Effector CD8-positive, alpha-beta T cell (primary cell): ENCODE results near the gene TRAF3IP3.
"Not testable (repeated sequence)": the region's sequence is repeated elsewhere in the genome, so short reads cannot be mapped to it uniquely, and the experiment has no call there.

Experiments used
- DNase-seq: peaks from one replicate; lab custom pipeline; 2025; lab: John Stamatoyannopoulos, UW

Gene TRAF3IP3

GRCh38 chr1:209769171-209769904 is 13.5 kb downstream of the TRAF3IP3 start:
- peak; percentile 36 for DNase-seq

- DNase-seq = no peak
Measured at GRCh38 chr1:209769971-209770370, 14.1 kb downstream of the TRAF3IP3 start.

GRCh38 chr1:209770636-209771415 is 15.0 kb downstream of the TRAF3IP3 start:
- DNase-seq = no peak

- DNase-seq = no peak
Measured at GRCh38 chr1:209772126-209772525, 16.3 kb downstream of the TRAF3IP3 start.

GRCh38 chr1:209774592-209774991 is 18.7 kb downstream of the TRAF3IP3 start:
- DNase-seq = no peak

GRCh38 chr1:209775678-209776077 is 19.8 kb downstream of the TRAF3IP3 start:
- DNase-seq = no peak

- DNase-seq = no peak
Measured at GRCh38 chr1:209777587-209777986, 21.7 kb downstream of the TRAF3IP3 start.

- no peak for DNase-seq
Measured at GRCh38 chr1:209778102-209778501, 22.2 kb downstream of the TRAF3IP3 start.

- no peak for DNase-seq
Measured at GRCh38 chr1:209780268-209780667, 24.4 kb downstream of the TRAF3IP3 start.

GRCh38 chr1:209783386-209783785 is 27.5 kb downstream of the TRAF3IP3 start:
- DNase-seq = no peak

- DNase-seq = peak; percentile 99
Measured at GRCh38 chr1:209784265-209785169, 28.7 kb downstream of the TRAF3IP3 start, which contains the start of gene C1orf74. Gene C1orf74, minus strand, starts transcription at chr1:209784559. Its CDS starts 925 bp downstream, at chr1:209783634.

GRCh38 chr1:209785592-209785991 is 29.7 kb downstream of the TRAF3IP3 start:
- no peak for DNase-seq

GRCh38 chr1:209786146-209786545 is 30.3 kb downstream of the TRAF3IP3 start:
- no peak for DNase-seq

- DNase-seq = no peak
Measured at GRCh38 chr1:209787551-209787950, 31.7 kb downstream of the TRAF3IP3 start.

GRCh38 chr1:209789245-209789644 is 33.4 kb downstream of the TRAF3IP3 start:
- DNase-seq = no peak

GRCh38 chr1:209790286-209791193 is 34.7 kb downstream of the TRAF3IP3 start:
- DNase-seq = no peak

GRCh38 chr1:209791920-209792319 is 36.1 kb downstream of the TRAF3IP3 start:
- no peak for DNase-seq

GRCh38 chr1:209793711-209794110 is 37.9 kb downstream of the TRAF3IP3 start:
- not testable (repeated sequence) for DNase-seq

- no peak for DNase-seq
Measured at GRCh38 chr1:209797978-209798639, 42.3 kb downstream of the TRAF3IP3 start.
